Colonic mucosa (tissue), 4 donors: ENCODE data around the gene RAB6D. TPM values are rescaled to one million over a fixed set of nuclear protein-coding genes. Genes with fewer than 3 reads are reported as not detected.
"Not testable (repeated sequence)": the region's sequence is repeated elsewhere in the genome, so short reads cannot be mapped to it uniquely, and the experiment has no call there.

Source experiments
- DNase-seq: peaks from one replicate; pipeline ENCODE4 v3.0.0-alpha.2; 2020
- H3K27ac ChIP-seq: fragments of 200-600 bp; one replicate; pipeline ENCODE4 v1.8.0; 2021
- H3K27me3 ChIP-seq: fragments of 200-600 bp; one replicate; pipeline ENCODE4 v1.8.0; 2021
- H3K36me3 ChIP-seq: fragments of 200-600 bp; one replicate; pipeline ENCODE4 v1.8.0; 2021
- H3K4me1 ChIP-seq: fragments of 200-600 bp; one replicate; pipeline ENCODE4 v1.8.0; 2021; ENCODE audit warnings: mild to moderate bottlenecking
- H3K4me3 ChIP-seq: fragments of 200-600 bp; one replicate; pipeline ENCODE4 v1.8.0; 2021
- H3K9ac ChIP-seq, 2 donors: one replicate each; pipeline ENCODE4 v1.7.0; 2013; ENCODE audit warnings: control low read depth in 2 of 2, low read depth in 2 of 2, low read length in 2 of 2
- H3K9me3 ChIP-seq: fragments of 200-600 bp; one replicate; pipeline ENCODE4 v1.8.0; 2021
- CTCF ChIP-seq: fragments of 200-600 bp; IDR thresholded peaks from one replicate; pipeline ENCODE4 v1.8.0; 2022; ENCODE audit warnings: antibody characterized with exemption, mild to moderate bottlenecking
- intact Hi-C: fragments of 100-400 bp; cut with DNase I; formaldehyde crosslinking; loops from one replicate; pipeline ENCODE4 v1.14.1; 2022
- total RNA-seq, 2 donors: library from RNA; stranded (reverse); fragmentation: NEBNext Ultra II Directional in 1 of 2; extraction: Animal tissue kit (Norgen Biotek cat#: 25700) in 1 of 2; gene quantifications; one replicate each; pipeline ENCODE4 v1.2.1, GENCODE V29; 2021
- donor health status: healthy.
- donor health status: DM: no; HTN: no; CAD: no.
- donor health status: DM: no; HTN: no; CAD: no.

Gene RAB6D
- 1 to 10 TPM; 2.5 to 3.9 TPM for total RNA-seq

GRCh38 chr2:131363703-131364186 is at the start of gene RAB6D:
Gene RAB6D (minus strand): TSS chr2:131364168. CDS start chr2:131363720, 448 bp downstream.
- H3K9me3 ChIP-seq, intact Hi-C loops, H3K4me1 ChIP-seq, H3K9ac ChIP-seq, H3K27me3 ChIP-seq, H3K36me3 ChIP-seq, DNase-seq: not testable (repeated sequence)
- H3K4me3 ChIP-seq, result peak within 1 kb of the TSS; percentile 32
- peak within 1 kb of the TSS; percentile 65 for H3K27ac ChIP-seq

- DNase-seq, result no peak
- peak; percentile 71 for TF ChIP-seq CTCF
- Histone ChIP-seq H3K36me3 (no peaks in the 10 kb centered on the region), H3K4me3 (no peak overlapping the region), H3K27ac (no peak overlapping the region), H3K27me3 (no peaks in the 10 kb centered on the region), H3K9me3 (no peaks in the 10 kb centered on the region), H3K4me1 (no peaks in the 10 kb centered on the region), H3K9ac (no peak overlapping the region)
- intact Hi-C loops, result loop anchor here (10.0 kb wide), 1 partner anchor 262 kb away; no protein-coding TSS in a partner anchor
These were observed 49.3 kb upstream of the RAB6D start for GRCh38 chr2:131413148-131413747.

- H3K9ac ChIP-seq, result no peak overlapping the region
- intact Hi-C loops, result loop anchor here (10.0 kb wide), 1 partner anchor 265 kb away; no protein-coding TSS in a partner anchor
These were observed 46.2 kb upstream of the RAB6D start for GRCh38 chr2:131410173-131410572.

GRCh38 chr2:131408778-131409177 is 44.8 kb upstream of the RAB6D start:
- Histone ChIP-seq H3K27me3 (no peaks in the 10 kb centered on the region), H3K9ac (no peak overlapping the region), H3K36me3 (no peaks in the 10 kb centered on the region), H3K4me1 (no peaks in the 10 kb centered on the region), H3K4me3 (no peak overlapping the region), H3K9me3 (no peaks in the 10 kb centered on the region), H3K27ac (no peak overlapping the region)
- intact Hi-C loops, result no loop called here
- no peak for DNase-seq
- no peak for TF ChIP-seq CTCF

More at GRCh38 chr2:131410173-131410572, 46.2 kb upstream of the RAB6D start:
- no peaks in the 10 kb centered on the region for H3K9me3 ChIP-seq
- no peaks in the 10 kb centered on the region for H3K4me1 ChIP-seq
- H3K27me3 ChIP-seq, result no peaks in the 10 kb centered on the region
- no peak for TF ChIP-seq CTCF
- no peaks in the 10 kb centered on the region for H3K36me3 ChIP-seq
- no peak overlapping the region for H3K4me3 ChIP-seq
- no peak overlapping the region for H3K27ac ChIP-seq
- DNase-seq, result no peak

GRCh38 chr2:131408207-131408606 is 44.2 kb upstream of the RAB6D start:
- Histone ChIP-seq H3K9me3 (no peaks in the 10 kb centered on the region), H3K27me3 (no peaks in the 10 kb centered on the region), H3K27ac (no peak overlapping the region), H3K4me1 (no peaks in the 10 kb centered on the region), H3K9ac (no peak overlapping the region), H3K36me3 (no peaks in the 10 kb centered on the region), H3K4me3 (no peak overlapping the region)
- intact Hi-C loops, result no loop called here
- no peak for TF ChIP-seq CTCF
- DNase-seq, result no peak

GRCh38 chr2:131404753-131405152 is 40.8 kb upstream of the RAB6D start:
- DNase-seq, result no peak
- no peaks in the 10 kb centered on the region for H3K4me1 ChIP-seq
- intact Hi-C loops, result no loop called here
- no peaks in the 10 kb centered on the region for H3K9me3 ChIP-seq
- TF ChIP-seq CTCF, result no peak
- H3K4me3 ChIP-seq, result no peak overlapping the region
- H3K36me3 ChIP-seq, result no peaks in the 10 kb centered on the region
- no peak overlapping the region for H3K27ac ChIP-seq
- H3K9ac ChIP-seq, result no peak overlapping the region
- H3K27me3 ChIP-seq, result no peaks in the 10 kb centered on the region
